GM18511 (cell line): Measurements from ENCODE around the gene PIK3R1.
"Not testable (repeated sequence)": the region's sequence is repeated elsewhere in the genome, so short reads cannot be mapped to it uniquely, and the experiment has no call there.

Experiments
- ATAC-seq: cut with Tn5 transposase; IDR thresholded peaks from one replicate; pipeline ENCODE4 v1.9.1; 2021; ENCODE audit warnings: mild to moderate bottlenecking, moderate library complexity; ENCODE audit not compliant: unreplicated experiment

PIK3R1 gene

GRCh38 chr5:68192679-68193060 lies 22.9 kb upstream of the PIK3R1 start:
- no peak for ATAC-seq

- no peak for ATAC-seq
Measured at GRCh38 chr5:68193481-68194036, 22.0 kb upstream of the PIK3R1 start.

GRCh38 chr5:68194386-68194785 lies 21.2 kb upstream of the PIK3R1 start:
- no peak for ATAC-seq

GRCh38 chr5:68195137-68195536 lies 20.4 kb upstream of the PIK3R1 start:
- ATAC-seq, result no peak

- ATAC-seq, result peak; percentile 99
Measured at GRCh38 chr5:68196876-68197275, 18.7 kb upstream of the PIK3R1 start.

GRCh38 chr5:68200288-68200687 lies 15.3 kb upstream of the PIK3R1 start:
- no peak for ATAC-seq

- not testable (repeated sequence) for ATAC-seq
Measured at GRCh38 chr5:68210654-68211053, 4.9 kb upstream of the PIK3R1 start.

GRCh38 chr5:68214482-68215207 lies 911 bp upstream of the PIK3R1 start:
- peak; percentile 24 for ATAC-seq

GRCh38 chr5:68215898-68216244 lies 315 bp downstream of the PIK3R1 start:
- peak; percentile 56 for ATAC-seq

GRCh38 chr5:68216245-68217046 lies 890 bp downstream of the PIK3R1 start:
- peak; percentile 36 for ATAC-seq

GRCh38 chr5:68217047-68217355 lies 1.4 kb downstream of the PIK3R1 start:
- ATAC-seq, result no peak

GRCh38 chr5:68217528-68217927 lies 2.0 kb downstream of the PIK3R1 start:
- no peak for ATAC-seq

- no peak for ATAC-seq
Measured at GRCh38 chr5:68219161-68219816, 3.7 kb downstream of the PIK3R1 start.

- ATAC-seq, result no peak
Measured at GRCh38 chr5:68220260-68220659, 4.7 kb downstream of the PIK3R1 start.

- ATAC-seq, result no peak
Measured at GRCh38 chr5:68220914-68221313, 5.4 kb downstream of the PIK3R1 start.

GRCh38 chr5:68221488-68221887 lies 5.9 kb downstream of the PIK3R1 start:
- no peak for ATAC-seq

GRCh38 chr5:68222310-68222709 lies 6.8 kb downstream of the PIK3R1 start:
- no peak for ATAC-seq

- no peak for ATAC-seq
Measured at GRCh38 chr5:68222824-68223354, 7.3 kb downstream of the PIK3R1 start.

GRCh38 chr5:68223904-68224303 lies 8.3 kb downstream of the PIK3R1 start:
- ATAC-seq, result no peak

- no peak for ATAC-seq
Measured at GRCh38 chr5:68224509-68225187, 9.1 kb downstream of the PIK3R1 start.
